ENCODE measurements around the gene ADCY10.

DNA sequence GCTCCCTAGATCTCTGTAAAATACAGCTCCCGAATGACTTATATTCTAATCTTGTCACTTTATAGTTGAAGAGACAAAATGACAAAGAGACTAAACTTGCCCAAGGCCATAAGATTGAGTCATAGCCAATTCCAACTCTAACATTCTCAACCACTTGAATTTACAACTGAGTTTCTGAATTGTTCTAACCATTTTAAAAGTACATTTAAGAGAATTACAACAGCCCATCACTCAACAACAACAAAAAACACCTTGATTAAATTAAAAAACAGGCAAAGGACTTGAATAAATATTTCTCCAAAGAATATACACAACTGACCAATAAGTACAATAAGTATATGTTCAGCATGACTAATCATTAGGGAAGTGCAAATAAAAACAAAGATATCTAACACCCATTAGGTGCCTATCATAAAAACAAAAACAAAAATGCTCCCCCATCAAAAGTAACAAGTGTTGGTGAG lies 8.7 kb upstream of the ADCY10 start:
- TF ChIP-seq, protein P1, sequence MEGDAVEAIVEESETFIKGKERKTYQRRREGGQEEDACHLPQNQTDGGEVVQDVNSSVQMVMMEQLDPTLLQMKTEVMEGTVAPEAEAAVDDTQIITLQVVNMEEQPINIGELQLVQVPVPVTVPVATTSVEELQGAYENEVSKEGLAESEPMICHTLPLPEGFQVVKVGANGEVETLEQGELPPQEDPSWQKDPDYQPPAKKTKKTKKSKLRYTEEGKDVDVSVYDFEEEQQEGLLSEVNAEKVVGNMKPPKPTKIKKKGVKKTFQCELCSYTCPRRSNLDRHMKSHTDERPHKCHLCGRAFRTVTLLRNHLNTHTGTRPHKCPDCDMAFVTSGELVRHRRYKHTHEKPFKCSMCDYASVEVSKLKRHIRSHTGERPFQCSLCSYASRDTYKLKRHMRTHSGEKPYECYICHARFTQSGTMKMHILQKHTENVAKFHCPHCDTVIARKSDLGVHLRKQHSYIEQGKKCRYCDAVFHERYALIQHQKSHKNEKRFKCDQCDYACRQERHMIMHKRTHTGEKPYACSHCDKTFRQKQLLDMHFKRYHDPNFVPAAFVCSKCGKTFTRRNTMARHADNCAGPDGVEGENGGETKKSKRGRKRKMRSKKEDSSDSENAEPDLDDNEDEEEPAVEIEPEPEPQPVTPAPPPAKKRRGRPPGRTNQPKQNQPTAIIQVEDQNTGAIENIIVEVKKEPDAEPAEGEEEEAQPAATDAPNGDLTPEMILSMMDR (IDR thresholded peaks at IDR 0.05), result no peak
- no peak for TF ChIP-seq POLR2A (IDR thresholded peaks at IDR 0.05)

Data from vagina (tissue), 2 donors.